Chondrocyte (in vitro differentiated cells): ENCODE data around the gene TACR1. TPM values are rescaled to one million over a fixed set of nuclear protein-coding genes. Genes with fewer than 3 reads are reported as not detected.

Experiments used
- DNase-seq: peaks from one replicate; pipeline ENCODE4 v3.0.0; 2021; ENCODE audit warnings: mixed read lengths, low spot score
- H3K27ac Mint-ChIP-seq: one replicate; pipeline ENCODE4 v1.8.0; 2021; ENCODE audit warnings: mild to moderate bottlenecking, moderate library complexity, mixed read lengths; ENCODE audit not compliant: unreplicated experiment
- H3K27me3 Mint-ChIP-seq: 2 replicates; pipeline ENCODE4 v1.8.0; 2021; ENCODE audit warnings: low read depth, mixed read lengths
- H3K36me3 Mint-ChIP-seq: 2 replicates; pipeline ENCODE4 v1.8.0; 2021; ENCODE audit warnings: low read depth, mixed read lengths
- H3K4me1 Mint-ChIP-seq: 2 replicates; pipeline ENCODE4 v1.8.0; 2021; ENCODE audit warnings: low read depth, mild to moderate bottlenecking, mixed read lengths
- H3K4me3 Mint-ChIP-seq: one replicate; pipeline ENCODE4 v1.8.0; 2021; ENCODE audit warnings: mild to moderate bottlenecking, moderate library complexity, mixed read lengths; ENCODE audit not compliant: unreplicated experiment
- H3K9me3 Mint-ChIP-seq: 2 replicates; pipeline ENCODE4 v1.8.0; 2021; ENCODE audit warnings: low read depth, mixed read lengths
- total RNA-seq: library from RNA; stranded (reverse); gene quantifications from 3 replicates; pipeline ENCODE4 v1.2.1, GENCODE V29; 2021
- TF ChIP-seq, protein P1 (sequence below): fragments of 200-600 bp; sonication (generic); IDR thresholded peaks from 2 replicates; pipeline ENCODE4 v1.5.0; 2021; ENCODE audit warnings: antibody characterized with exemption, mild to moderate bottlenecking, moderate library complexity

The TACR1 gene
- total RNA-seq, 1 donor from 2014 or later = not detected

DNA sequence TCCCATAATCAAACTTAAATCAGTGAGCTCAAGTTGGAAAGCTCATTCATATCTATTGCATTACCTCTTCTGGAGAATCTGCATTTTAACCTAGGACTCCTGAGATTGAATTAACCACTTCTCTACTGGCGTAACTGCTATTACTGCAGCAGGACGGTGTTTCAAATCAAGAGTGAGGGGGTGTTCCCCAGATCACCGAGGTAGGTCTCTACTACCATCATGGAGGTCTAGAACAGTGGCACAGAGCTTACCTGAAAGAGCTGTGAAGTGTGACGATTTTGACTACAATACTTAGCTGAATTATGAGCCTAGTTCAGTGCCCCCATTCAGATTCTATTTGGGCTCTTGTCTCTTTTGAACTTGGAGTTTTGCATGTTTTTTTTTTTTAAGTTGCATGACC, 121.4 kb downstream of the TACR1 start:
- H3K9me3 Mint-ChIP-seq = no peaks in the 10 kb centered on the region
- H3K36me3 Mint-ChIP-seq = no peaks in the 10 kb centered on the region
- DNase-seq = no peak
- no peak overlapping the region for H3K4me3 Mint-ChIP-seq
- H3K4me1 Mint-ChIP-seq = no peaks in the 10 kb centered on the region
- H3K27ac Mint-ChIP-seq = no peak overlapping the region
- H3K27me3 Mint-ChIP-seq = no peaks in the 10 kb centered on the region
- TF ChIP-seq, protein P1, sequence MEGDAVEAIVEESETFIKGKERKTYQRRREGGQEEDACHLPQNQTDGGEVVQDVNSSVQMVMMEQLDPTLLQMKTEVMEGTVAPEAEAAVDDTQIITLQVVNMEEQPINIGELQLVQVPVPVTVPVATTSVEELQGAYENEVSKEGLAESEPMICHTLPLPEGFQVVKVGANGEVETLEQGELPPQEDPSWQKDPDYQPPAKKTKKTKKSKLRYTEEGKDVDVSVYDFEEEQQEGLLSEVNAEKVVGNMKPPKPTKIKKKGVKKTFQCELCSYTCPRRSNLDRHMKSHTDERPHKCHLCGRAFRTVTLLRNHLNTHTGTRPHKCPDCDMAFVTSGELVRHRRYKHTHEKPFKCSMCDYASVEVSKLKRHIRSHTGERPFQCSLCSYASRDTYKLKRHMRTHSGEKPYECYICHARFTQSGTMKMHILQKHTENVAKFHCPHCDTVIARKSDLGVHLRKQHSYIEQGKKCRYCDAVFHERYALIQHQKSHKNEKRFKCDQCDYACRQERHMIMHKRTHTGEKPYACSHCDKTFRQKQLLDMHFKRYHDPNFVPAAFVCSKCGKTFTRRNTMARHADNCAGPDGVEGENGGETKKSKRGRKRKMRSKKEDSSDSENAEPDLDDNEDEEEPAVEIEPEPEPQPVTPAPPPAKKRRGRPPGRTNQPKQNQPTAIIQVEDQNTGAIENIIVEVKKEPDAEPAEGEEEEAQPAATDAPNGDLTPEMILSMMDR = no peak

GRCh38 chr2:75076088-75076487, 123.2 kb downstream of the TACR1 start:
- no peaks in the 10 kb centered on the region for H3K4me1 Mint-ChIP-seq
- H3K36me3 Mint-ChIP-seq = no peaks in the 10 kb centered on the region
- TF ChIP-seq, protein P1 = no peak
- no peak overlapping the region for H3K4me3 Mint-ChIP-seq
- no peaks in the 10 kb centered on the region for H3K27me3 Mint-ChIP-seq
- no peak overlapping the region for H3K27ac Mint-ChIP-seq
- no peaks in the 10 kb centered on the region for H3K9me3 Mint-ChIP-seq
- no peak for DNase-seq

GRCh38 chr2:75074708-75075107, 124.6 kb downstream of the TACR1 start:
- TF ChIP-seq, protein P1 = no peak
- Mint-ChIP-seq H3K27me3 (no peaks in the 10 kb centered on the region), H3K36me3 (no peaks in the 10 kb centered on the region), H3K4me1 (no peaks in the 10 kb centered on the region), H3K4me3 (no peak overlapping the region), H3K27ac (no peak overlapping the region), H3K9me3 (no peaks in the 10 kb centered on the region)
- DNase-seq = no peak

- no peaks in the 10 kb centered on the region for H3K9me3 Mint-ChIP-seq
- H3K4me3 Mint-ChIP-seq = no peak overlapping the region
- no peak for DNase-seq
- no peaks in the 10 kb centered on the region for H3K27me3 Mint-ChIP-seq
- H3K27ac Mint-ChIP-seq = no peak overlapping the region
- H3K4me1 Mint-ChIP-seq = no peaks in the 10 kb centered on the region
- H3K36me3 Mint-ChIP-seq = no peaks in the 10 kb centered on the region
- TF ChIP-seq, protein P1 = no peak
These were observed 125.1 kb downstream of the TACR1 start for GRCh38 chr2:75074228-75074627.

DNA sequence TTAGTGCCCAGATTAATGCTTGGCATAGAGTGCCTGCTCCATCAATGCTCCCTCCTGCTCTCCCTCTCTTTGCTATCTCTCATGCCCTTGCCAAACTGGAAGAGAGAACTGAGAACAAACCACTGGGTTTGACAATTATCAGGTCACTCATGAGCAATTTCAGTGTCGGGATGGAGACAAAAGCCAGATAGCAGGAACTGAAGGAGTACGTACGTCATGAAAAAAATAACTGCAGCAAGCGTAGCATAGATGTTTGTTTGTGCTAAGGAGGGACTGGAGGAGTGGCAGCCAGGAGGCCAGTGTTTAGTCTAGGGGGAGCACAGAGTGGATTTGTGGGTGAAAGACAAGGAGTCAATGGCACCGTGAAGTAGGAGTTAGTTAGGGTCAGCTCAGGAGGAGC, 127.6 kb downstream of the TACR1 start:
- Mint-ChIP-seq H3K27ac (no peak overlapping the region), H3K4me3 (no peak overlapping the region), H3K9me3 (no peaks in the 10 kb centered on the region), H3K27me3 (no peaks in the 10 kb centered on the region), H3K4me1 (no peaks in the 10 kb centered on the region), H3K36me3 (no peaks in the 10 kb centered on the region)
- TF ChIP-seq, protein P1 = no peak
- no peak for DNase-seq
